ENCODE results near the gene MFRP. TPM values are rescaled to one million over a fixed set of nuclear protein-coding genes. Genes with fewer than 3 reads are reported as not detected.
A peak's percentile ranks its signal among the peaks of the same experiment; 100 is the strongest.

The MFRP gene
- total and polyA plus RNA-seq, 10 donors = 0.02 to 0.16 (median 0.03) TPM; not detected in 6

GRCh38 chr11:119320776-119321524, 25.6 kb downstream of the MFRP start:
- H3K36me3 ChIP-seq = no peaks in the 10 kb centered on the region
- intact Hi-C loops (cut with DNase I; ENCODE audit: low total_unique reads) = no loop called here
- DNase-seq = peak; percentile 90
- peak overlapping the region; percentile 35 to 77 (median 48) for H3K4me3 ChIP-seq
- no peak for TF ChIP-seq CTCF (IDR thresholded peaks at IDR 0.05 in 8 of 11, conservative IDR thresholded peaks at IDR 0.05 in 3 of 11)
- TF ChIP-seq POLR2AphosphoS5 (IDR thresholded peaks at IDR 0.05) = peak; percentile 50 to 76 (median 75)
- no peaks in the 10 kb centered on the region for H3K9me3 ChIP-seq
- peaks cover 19 to 78% (median 68%) of the 10 kb centered on the region in 6 donors for H3K4me1 ChIP-seq
- H3K27ac ChIP-seq = peak overlapping the region; percentile 49 to 86 (median 80)
- peaks cover 0 to 61% (median 19%) of the 10 kb centered on the region in 7 donors for H3K27me3 ChIP-seq (replicated peaks in 1 of 7)
- WGBS, 5 donors = 1 to 3% (median 2%) methylated on average over 22 to 60 of the region's 60 CpGs

GRCh38 chr11:119320240-119320775, 26.2 kb downstream of the MFRP start:
- DNase-seq = no peak
- intact Hi-C loops (cut with DNase I; ENCODE audit: low total_unique reads) = no loop called here
- H3K27me3 ChIP-seq (replicated peaks in 1 of 7) = peaks cover 0 to 67% (median 24%) of the 10 kb centered on the region in 7 donors
- H3K9me3 ChIP-seq = no peaks in the 10 kb centered on the region
- H3K27ac ChIP-seq = peak overlapping the region; percentile 49 to 86 (median 80)
- 41 to 47% (median 42%) methylated on average over 16 to 17 of the region's 17 CpGs for WGBS, 5 donors
- TF ChIP-seq POLR2AphosphoS5 (IDR thresholded peaks at IDR 0.05) (no peak), CTCF (IDR thresholded peaks at IDR 0.05 in 8 of 11, conservative IDR thresholded peaks at IDR 0.05 in 3 of 11) (no peak), POLR2A (IDR thresholded peaks at IDR 0.05) (no peak)
- H3K4me3 ChIP-seq = peak overlapping the region in 7 of 8 donors; percentile 36 to 77 (median 49)
- H3K36me3 ChIP-seq = no peaks in the 10 kb centered on the region
- H3K4me1 ChIP-seq = peaks cover 21 to 85% (median 75%) of the 10 kb centered on the region in 6 donors

GRCh38 chr11:119319700-119320239, 26.7 kb downstream of the MFRP start:
- H3K27ac ChIP-seq = peak overlapping the region; percentile 15 to 86 (median 80)
- DNase-seq = no peak
- no peak for TF ChIP-seq POLR2A (IDR thresholded peaks at IDR 0.05)
- peak in 2 of 3 donors; percentile 30 to 38 for TF ChIP-seq POLR2AphosphoS5 (IDR thresholded peaks at IDR 0.05)
- WGBS, 5 donors = 37 to 72% (median 49%) methylated on average over 11 of the region's 11 CpGs
- intact Hi-C loops (cut with DNase I; ENCODE audit: low total_unique reads) = no loop called here
- H3K4me1 ChIP-seq = peaks cover 21 to 90% (median 80%) of the 10 kb centered on the region in 6 donors
- peaks cover 0 to 4% (median 0%) of the 10 kb centered on the region in 6 donors for H3K36me3 ChIP-seq
- H3K4me3 ChIP-seq = peak overlapping the region in 1 of 8 donors; percentile 77
- peaks cover 0 to 73% (median 29%) of the 10 kb centered on the region in 7 donors for H3K27me3 ChIP-seq (replicated peaks in 1 of 7)
- H3K9me3 ChIP-seq = no peaks in the 10 kb centered on the region

GRCh38 chr11:119319136-119319699, 27.3 kb downstream of the MFRP start:
- no peak for TF ChIP-seq POLR2AphosphoS5 (IDR thresholded peaks at IDR 0.05)
- no peak for TF ChIP-seq CTCF (IDR thresholded peaks at IDR 0.05 in 8 of 11, conservative IDR thresholded peaks at IDR 0.05 in 3 of 11)
- no peak for TF ChIP-seq POLR2A (IDR thresholded peaks at IDR 0.05)
- intact Hi-C loops (cut with DNase I; ENCODE audit: low total_unique reads) = no loop called here
- Histone ChIP-seq H3K27me3 (replicated peaks in 1 of 7) (peaks cover 0 to 78% (median 31%) of the 10 kb centered on the region in 7 donors), H3K9me3 (no peaks in the 10 kb centered on the region), H3K27ac (peak overlapping the region; percentile 54 to 86 (median 76)), H3K36me3 (peaks cover 0 to 9% (median 0%) of the 10 kb centered on the region in 6 donors), H3K4me3 (peak overlapping the region in 1 of 8 donors; percentile 4), H3K4me1 (peaks cover 21 to 93% (median 83%) of the 10 kb centered on the region in 6 donors)
- no peak for DNase-seq
- 67 to 91% (median 70%) methylated on average over 6 to 8 of the region's 8 CpGs for WGBS, 5 donors
